WTC11 (cell line): ENCODE results near the gene ZNF8.

Source experiments
- ATF1 ChIP-seq: sonication (generic); formaldehyde crosslinking; IDR thresholded peaks from 2 replicates; pipeline ENCODE4 v1.8.1; 2023; ENCODE audit warnings: mild to moderate bottlenecking, moderate library complexity, missing genetic modification reagents
- CBFB ChIP-seq: sonication (generic); formaldehyde crosslinking; IDR thresholded peaks from 2 replicates; pipeline ENCODE4 v1.8.1; 2022; ENCODE audit warnings: mild to moderate bottlenecking, low read depth, missing genetic modification reagents
- CTCF ChIP-seq: fragments of 200-600 bp; IDR thresholded peaks from 2 replicates; pipeline ENCODE4 v1.8.0; 2022; ENCODE audit warnings: antibody characterized with exemption
- FOXJ3 ChIP-seq: sonication (generic); formaldehyde crosslinking; IDR thresholded peaks from 2 replicates; pipeline ENCODE4 v1.9.0; 2021; ENCODE audit warnings: missing genetic modification reagents, mild to moderate bottlenecking, borderline replicate concordance
- FOXP1 ChIP-seq: sonication (generic); formaldehyde crosslinking; IDR thresholded peaks from 2 replicates; pipeline ENCODE4 v1.8.0; 2022; ENCODE audit warnings: missing genetic modification reagents, mild to moderate bottlenecking, moderate library complexity, borderline replicate concordance
- FOXP4 ChIP-seq: sonication (generic); formaldehyde crosslinking; IDR thresholded peaks from 2 replicates; pipeline ENCODE4 v1.8.0; 2022; ENCODE audit warnings: mild to moderate bottlenecking, missing genetic modification reagents
- KAT7 ChIP-seq: sonication (generic); formaldehyde crosslinking; IDR thresholded peaks from 2 replicates; pipeline ENCODE4 v1.8.1; 2023; ENCODE audit warnings: missing genetic modification reagents, mild to moderate bottlenecking, borderline replicate concordance
- MXD4 ChIP-seq: fragments of 250-450 bp; sonication (Bioruptor Pico); IDR thresholded peaks from 2 replicates; pipeline ENCODE4 v1.8.0; 2021; ENCODE audit warnings: mild to moderate bottlenecking, moderate library complexity, borderline replicate concordance
- SMAD3 ChIP-seq: sonication (generic); formaldehyde crosslinking; IDR thresholded peaks from 2 replicates; pipeline ENCODE4 v1.8.0; 2022; ENCODE audit warnings: missing genetic modification reagents, mild to moderate bottlenecking, borderline replicate concordance
- SOX15 ChIP-seq: fragments of 250-450 bp; sonication (Bioruptor Pico); IDR thresholded peaks from 2 replicates; pipeline ENCODE4 v1.9.0; 2021; ENCODE audit warnings: mild to moderate bottlenecking
- TEAD4 ChIP-seq: sonication (generic); formaldehyde crosslinking; IDR thresholded peaks from 2 replicates; pipeline ENCODE4 v1.8.0; 2022; ENCODE audit warnings: mild to moderate bottlenecking, missing genetic modification reagents
- ZNF512 ChIP-seq: sonication (generic); formaldehyde crosslinking; IDR thresholded peaks from 2 replicates; pipeline ENCODE4 v1.8.1; 2022; ENCODE audit warnings: missing genetic modification reagents, borderline replicate concordance

GRCh38 chr19:58277748-58278540 lies 811 bp upstream of the ZNF8 start:
- TF ChIP-seq CTCF, result no peak
- TF ChIP-seq ATF1, result no peak
- TF ChIP-seq MXD4 (CRISPR knock-in tag), result no peak
- no peak for TF ChIP-seq FOXJ3
- no peak for TF ChIP-seq CBFB (CRISPR knock-in tag)
- TF ChIP-seq FOXP1 (CRISPR knock-in tag), result no peak
- TF ChIP-seq ZNF512, result no peak
- TF ChIP-seq SMAD3 (CRISPR knock-in tag), result no peak
- TF ChIP-seq TEAD4 (CRISPR knock-in tag), result no peak
- TF ChIP-seq SOX15 (CRISPR knock-in tag), result no peak
- TF ChIP-seq KAT7, result no peak
- no peak for TF ChIP-seq FOXP4 (CRISPR knock-in tag)
